ENCODE results near the gene NRXN3.

Gene NRXN3

GRCh38 chr14:79274641-79275291, 1104.6 kb downstream of the NRXN3 start:
- no peak for DNase-seq

GRCh38 chr14:79275292-79275655, 1105.1 kb downstream of the NRXN3 start:
- no peak for DNase-seq

- DNase-seq: no peak
Observed at GRCh38 chr14:79278286-79278797, 1108.2 kb downstream of the NRXN3 start.

- peak; percentile 92 to 97 for DNase-seq
Observed at GRCh38 chr14:79278798-79279644, 1108.8 kb downstream of the NRXN3 start.

GRCh38 chr14:79279645-79280597, 1109.7 kb downstream of the NRXN3 start:
- DNase-seq: peak in 1 of 2 experiments; percentile 27

- DNase-seq: peak; percentile 6 to 39
Observed at GRCh38 chr14:79281244-79282152, 1111.3 kb downstream of the NRXN3 start.

- DNase-seq: no peak
Observed at GRCh38 chr14:79284621-79285020, 1114.4 kb downstream of the NRXN3 start.

GRCh38 chr14:79285263-79285662, 1115.1 kb downstream of the NRXN3 start:
- no peak for DNase-seq

- DNase-seq: no peak
Observed at GRCh38 chr14:79287976-79288375, 1117.8 kb downstream of the NRXN3 start.

- no peak for DNase-seq
Observed at GRCh38 chr14:79293482-79294177, 1123.5 kb downstream of the NRXN3 start.

- DNase-seq: no peak
Observed at GRCh38 chr14:79294499-79294898, 1124.3 kb downstream of the NRXN3 start.

GRCh38 chr14:79295385-79295784, 1125.2 kb downstream of the NRXN3 start:
- no peak for DNase-seq

GRCh38 chr14:79298373-79298772, 1128.2 kb downstream of the NRXN3 start:
- no peak for DNase-seq

- DNase-seq: no peak
Observed at GRCh38 chr14:79299162-79299561, 1129.0 kb downstream of the NRXN3 start.

GRCh38 chr14:79304279-79304678, 1134.1 kb downstream of the NRXN3 start:
- DNase-seq: no peak

GRCh38 chr14:79306546-79306945, 1136.4 kb downstream of the NRXN3 start:
- no peak for DNase-seq

- no peak for DNase-seq
Observed at GRCh38 chr14:79318371-79318770, 1148.2 kb downstream of the NRXN3 start.

- DNase-seq: no peak
Observed at GRCh38 chr14:79320561-79320960, 1150.4 kb downstream of the NRXN3 start.

- DNase-seq: no peak
Observed at GRCh38 chr14:79321070-79321469, 1150.9 kb downstream of the NRXN3 start.

- DNase-seq: no peak
Observed at GRCh38 chr14:79325071-79325470, 1154.9 kb downstream of the NRXN3 start.

GRCh38 chr14:79325557-79325956, 1155.4 kb downstream of the NRXN3 start:
- no peak for DNase-seq
